GM23338 (cell line): ENCODE measurements around the gene TMEM178A. TPM values are rescaled to one million over a fixed set of nuclear protein-coding genes. Genes with fewer than 3 reads are reported as not detected.

Experiments used
- ATAC-seq: fragments of 200-7000 bp; cut with Tn5 transposase; 3 replicates; pipeline ENCODE4 v1.9.1; 2020
- DNase-seq: peaks from one replicate; pipeline ENCODE4 v3.0.0-alpha.2; 2015; ENCODE audit warnings: low spot score
- H2AFZ ChIP-seq: fragments of 200-600 bp; sonication (generic); 2 replicates; pipeline ENCODE4 v1.8.0; 2016; ENCODE audit warnings: antibody characterized with exemption, mild to moderate bottlenecking, moderate library complexity
- H3F3A ChIP-seq: fragments of 200-600 bp; sonication (generic); replicated peaks from 2 replicates; pipeline ENCODE4 v1.8.0; 2017; ENCODE audit warnings: antibody characterized with exemption, mixed run types, low read depth
- H3K27ac ChIP-seq: fragments of 200-600 bp; sonication (generic); 2 replicates; pipeline ENCODE4 v1.6.1; 2016; ENCODE audit warnings: low read depth
- H3K27me3 ChIP-seq: fragments of 200-600 bp; sonication (generic); 2 replicates; pipeline ENCODE4 v1.8.0; 2016; ENCODE audit warnings: mild to moderate bottlenecking, mixed run types, moderate library complexity; ENCODE audit not compliant: insufficient read depth
- H3K36me3 ChIP-seq: fragments of 200-600 bp; sonication (generic); 2 replicates; pipeline ENCODE4 v1.8.0; 2016; ENCODE audit warnings: mild to moderate bottlenecking; ENCODE audit not compliant: insufficient read depth
- H3K4me1 ChIP-seq: fragments of 200-600 bp; sonication (generic); 2 replicates; pipeline ENCODE4 v1.8.0; 2016; ENCODE audit warnings: mild to moderate bottlenecking, moderate library complexity; ENCODE audit not compliant: insufficient read depth
- H3K4me2 ChIP-seq: fragments of 200-600 bp; sonication (generic); 2 replicates; pipeline ENCODE4 v1.7.1; 2017; ENCODE audit warnings: mixed run types
- H3K4me3 ChIP-seq: fragments of 200-600 bp; sonication (generic); 2 replicates; pipeline ENCODE4 v1.6.1; 2016; ENCODE audit warnings: mixed run types
- H3K79me2 ChIP-seq: fragments of 200-600 bp; sonication (generic); replicated peaks from 2 replicates; pipeline ENCODE4 v1.8.0; 2017; ENCODE audit warnings: mild to moderate bottlenecking; ENCODE audit not compliant: insufficient read depth
- H3K9me2 ChIP-seq: fragments of 200-600 bp; sonication (generic); 2 replicates; pipeline ENCODE4 v1.8.0; 2017; ENCODE audit not compliant: insufficient read depth
- H4K20me1 ChIP-seq: fragments of 200-600 bp; sonication (generic); replicated peaks from 2 replicates; pipeline ENCODE4 v1.8.0; 2017; ENCODE audit warnings: mild to moderate bottlenecking; ENCODE audit not compliant: insufficient read depth
- H3K27ac Mint-ChIP-seq: 2 replicates; pipeline ENCODE4 v1.8.0; 2020; ENCODE audit warnings: inconsistent platforms, mild to moderate bottlenecking, moderate library complexity, mixed read lengths
- H3K27me3 Mint-ChIP-seq: 3 replicates; pipeline ENCODE4 v1.8.0; 2022; ENCODE audit warnings: low read depth, mild to moderate bottlenecking, moderate library complexity, mixed read lengths, inconsistent platforms; ENCODE audit not compliant: insufficient read depth, poor library complexity
- H3K36me3 Mint-ChIP-seq: 3 replicates; pipeline ENCODE4 v1.8.0; 2021; ENCODE audit warnings: low read depth, mild to moderate bottlenecking, inconsistent platforms, moderate library complexity, mixed read lengths
- H3K4me1 Mint-ChIP-seq: 3 replicates; pipeline ENCODE4 v1.8.0; 2020; ENCODE audit warnings: mild to moderate bottlenecking, inconsistent platforms, mixed read lengths
- H3K4me3 Mint-ChIP-seq: 3 replicates; pipeline ENCODE4 v1.8.0; 2021; ENCODE audit warnings: moderate library complexity, mild to moderate bottlenecking, inconsistent platforms, mixed read lengths
- H3K9me3 Mint-ChIP-seq: 3 replicates; pipeline ENCODE4 v1.8.0; 2020; ENCODE audit warnings: moderate library complexity, mild to moderate bottlenecking, inconsistent platforms, mixed read lengths
- CREB1 ChIP-seq: fragments of 250-450 bp; sonication (Bioruptor Pico); IDR thresholded peaks from 2 replicates; pipeline ENCODE4 v1.5.0; 2020; ENCODE audit warnings: low read depth, mild to moderate bottlenecking, moderate library complexity
- EZH2 ChIP-seq: fragments of 200-600 bp; sonication (generic); IDR thresholded peaks from one replicate; pipeline ENCODE4 v1.8.0; 2017; ENCODE audit warnings: antibody characterized with exemption, mild to moderate bottlenecking, low read depth; ENCODE audit not compliant: unreplicated experiment
- EZH2phosphoT487 ChIP-seq: fragments of 200-600 bp; sonication (generic); IDR thresholded peaks from one replicate; pipeline ENCODE4 v1.8.1; 2018; ENCODE audit warnings: antibody characterized with exemption; ENCODE audit not compliant: unreplicated experiment
- JUNB ChIP-seq: IDR thresholded peaks from one replicate; pipeline ENCODE4 v1.6.1; 2016; ENCODE audit warnings: antibody characterized with exemption; ENCODE audit not compliant: unreplicated experiment
- NANOG ChIP-seq: IDR thresholded peaks from 2 replicates; pipeline ENCODE4 v1.6.1; 2016; ENCODE audit warnings: antibody characterized with exemption, borderline replicate concordance
- POLR2AphosphoS5 ChIP-seq: IDR thresholded peaks from 2 replicates; pipeline ENCODE4 v1.6.1; 2016; ENCODE audit warnings: antibody characterized with exemption, low read depth
- STAT1 ChIP-seq: IDR thresholded peaks from one replicate; pipeline ENCODE4 v1.6.1; 2016; ENCODE audit warnings: antibody characterized with exemption; ENCODE audit not compliant: unreplicated experiment
- ZNF114 ChIP-seq: fragments of 250-450 bp; sonication (Bioruptor Pico); IDR thresholded peaks from 2 replicates; pipeline ENCODE4 v1.5.0; 2020; ENCODE audit warnings: mild to moderate bottlenecking, moderate library complexity
- ZNF331 ChIP-seq: fragments of 250-450 bp; sonication (Bioruptor Pico); IDR thresholded peaks from 2 replicates; pipeline ENCODE4 v1.5.0; 2020; ENCODE audit warnings: low read depth, mild to moderate bottlenecking, moderate library complexity
- polyA plus RNA-seq: library from polyadenylated mRNA; unstranded; fragments of >200 nt; fragmentation: Nextera tagmentation; extraction: Ambion mirVana; gene quantifications from 2 replicates; pipeline ENCODE4 v1.2.1, GENCODE V29; 2016
- total RNA-seq: library from RNA; depleted of rRNA; stranded (reverse); fragments of >200 nt; shearing (Covaris generic); gene quantifications from 2 replicates; pipeline ENCODE4 v1.2.3, GENCODE V29; 2014
- TF ChIP-seq, protein P1 (sequence below): fragments of 250-450 bp; sonication (Bioruptor Pico); IDR thresholded peaks from 2 replicates; pipeline ENCODE4 v1.5.0; 2020; ENCODE audit warnings: mild to moderate bottlenecking, moderate library complexity
- TF ChIP-seq, protein P2 (sequence below): IDR thresholded peaks from 2 replicates; pipeline ENCODE4 v1.6.1; 2016; ENCODE audit warnings: antibody characterized with exemption
- TF ChIP-seq, protein P3 (sequence below), 2 experiments: fragments of 200-600 bp in 1 of 2; sonication (generic) in 1 of 2; conservative IDR thresholded peaks; 2 replicates each; pipeline versions ENCODE4 v1.5.1 to v1.6.1; 2016 to 2017; ENCODE audit warnings: antibody characterized with exemption in 2 of 2, low read depth in 2 of 2, mild to moderate bottlenecking in 2 of 2, moderate library complexity in 1 of 2
- TF ChIP-seq, protein P4 (sequence below): IDR thresholded peaks from one replicate; pipeline ENCODE4 v1.6.1; 2018; ENCODE audit warnings: antibody characterized with exemption; ENCODE audit not compliant: unreplicated experiment

TMEM178A gene
- total and polyA plus RNA-seq, 2 experiments from 2014 or later: 10.3 to 12.3 TPM

DNA sequence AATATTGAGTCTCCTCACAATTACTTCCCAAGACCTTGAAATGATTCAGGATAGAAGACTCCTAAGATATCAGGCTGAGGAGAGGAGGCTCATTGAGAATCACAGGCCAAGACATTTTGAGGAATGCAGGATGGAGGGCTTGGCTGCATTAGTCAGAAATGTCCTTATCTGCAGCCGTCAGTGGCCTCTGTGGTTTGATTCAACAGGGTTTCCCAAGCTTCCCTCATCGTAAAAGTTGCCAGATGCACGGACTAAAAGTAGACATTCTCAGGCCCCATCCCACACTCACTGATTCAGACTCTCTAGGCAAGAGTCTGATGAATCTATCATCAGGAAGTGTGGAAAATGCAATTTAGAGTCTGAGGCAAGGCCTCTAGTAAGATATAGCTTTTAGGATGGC, 34.0 kb upstream of the TMEM178A start:
- Histone ChIP-seq H3F3A (no peaks in the 10 kb centered on the region), H4K20me1 (no peaks in the 10 kb centered on the region), H3K4me1 (no peaks in the 10 kb centered on the region), H3K27ac (no peak overlapping the region), H3K4me2 (no peak overlapping the region), H2AFZ (no peak overlapping the region; the same call in 1 of the 2 replicates), H3K27me3 (no peaks in the 10 kb centered on the region), H3K9me2 (no peaks in the 10 kb centered on the region; the same call in 1 of the 2 replicates), H3K4me3 (no peak overlapping the region), H3K79me2 (no peaks in the 10 kb centered on the region), H3K36me3 (no peaks in the 10 kb centered on the region)
- peaks cover 15% of the 10 kb centered on the region; the same call in 2 of the 3 replicates for H3K9me3 Mint-ChIP-seq
- no peaks in the 10 kb centered on the region for H3K27me3 Mint-ChIP-seq
- H3K4me1 Mint-ChIP-seq: no peaks in the 10 kb centered on the region
- TF ChIP-seq EZH2phosphoT487 (no peak), CREB1 (CRISPR knock-in tag) (no peak), ZNF114 (CRISPR knock-in tag) (no peak), POLR2AphosphoS5 (no peak), EZH2 (no peak), STAT1 (no peak), JUNB (no peak), ZNF331 (CRISPR knock-in tag) (no peak), NANOG (no peak)
- TF ChIP-seq, protein P1, sequence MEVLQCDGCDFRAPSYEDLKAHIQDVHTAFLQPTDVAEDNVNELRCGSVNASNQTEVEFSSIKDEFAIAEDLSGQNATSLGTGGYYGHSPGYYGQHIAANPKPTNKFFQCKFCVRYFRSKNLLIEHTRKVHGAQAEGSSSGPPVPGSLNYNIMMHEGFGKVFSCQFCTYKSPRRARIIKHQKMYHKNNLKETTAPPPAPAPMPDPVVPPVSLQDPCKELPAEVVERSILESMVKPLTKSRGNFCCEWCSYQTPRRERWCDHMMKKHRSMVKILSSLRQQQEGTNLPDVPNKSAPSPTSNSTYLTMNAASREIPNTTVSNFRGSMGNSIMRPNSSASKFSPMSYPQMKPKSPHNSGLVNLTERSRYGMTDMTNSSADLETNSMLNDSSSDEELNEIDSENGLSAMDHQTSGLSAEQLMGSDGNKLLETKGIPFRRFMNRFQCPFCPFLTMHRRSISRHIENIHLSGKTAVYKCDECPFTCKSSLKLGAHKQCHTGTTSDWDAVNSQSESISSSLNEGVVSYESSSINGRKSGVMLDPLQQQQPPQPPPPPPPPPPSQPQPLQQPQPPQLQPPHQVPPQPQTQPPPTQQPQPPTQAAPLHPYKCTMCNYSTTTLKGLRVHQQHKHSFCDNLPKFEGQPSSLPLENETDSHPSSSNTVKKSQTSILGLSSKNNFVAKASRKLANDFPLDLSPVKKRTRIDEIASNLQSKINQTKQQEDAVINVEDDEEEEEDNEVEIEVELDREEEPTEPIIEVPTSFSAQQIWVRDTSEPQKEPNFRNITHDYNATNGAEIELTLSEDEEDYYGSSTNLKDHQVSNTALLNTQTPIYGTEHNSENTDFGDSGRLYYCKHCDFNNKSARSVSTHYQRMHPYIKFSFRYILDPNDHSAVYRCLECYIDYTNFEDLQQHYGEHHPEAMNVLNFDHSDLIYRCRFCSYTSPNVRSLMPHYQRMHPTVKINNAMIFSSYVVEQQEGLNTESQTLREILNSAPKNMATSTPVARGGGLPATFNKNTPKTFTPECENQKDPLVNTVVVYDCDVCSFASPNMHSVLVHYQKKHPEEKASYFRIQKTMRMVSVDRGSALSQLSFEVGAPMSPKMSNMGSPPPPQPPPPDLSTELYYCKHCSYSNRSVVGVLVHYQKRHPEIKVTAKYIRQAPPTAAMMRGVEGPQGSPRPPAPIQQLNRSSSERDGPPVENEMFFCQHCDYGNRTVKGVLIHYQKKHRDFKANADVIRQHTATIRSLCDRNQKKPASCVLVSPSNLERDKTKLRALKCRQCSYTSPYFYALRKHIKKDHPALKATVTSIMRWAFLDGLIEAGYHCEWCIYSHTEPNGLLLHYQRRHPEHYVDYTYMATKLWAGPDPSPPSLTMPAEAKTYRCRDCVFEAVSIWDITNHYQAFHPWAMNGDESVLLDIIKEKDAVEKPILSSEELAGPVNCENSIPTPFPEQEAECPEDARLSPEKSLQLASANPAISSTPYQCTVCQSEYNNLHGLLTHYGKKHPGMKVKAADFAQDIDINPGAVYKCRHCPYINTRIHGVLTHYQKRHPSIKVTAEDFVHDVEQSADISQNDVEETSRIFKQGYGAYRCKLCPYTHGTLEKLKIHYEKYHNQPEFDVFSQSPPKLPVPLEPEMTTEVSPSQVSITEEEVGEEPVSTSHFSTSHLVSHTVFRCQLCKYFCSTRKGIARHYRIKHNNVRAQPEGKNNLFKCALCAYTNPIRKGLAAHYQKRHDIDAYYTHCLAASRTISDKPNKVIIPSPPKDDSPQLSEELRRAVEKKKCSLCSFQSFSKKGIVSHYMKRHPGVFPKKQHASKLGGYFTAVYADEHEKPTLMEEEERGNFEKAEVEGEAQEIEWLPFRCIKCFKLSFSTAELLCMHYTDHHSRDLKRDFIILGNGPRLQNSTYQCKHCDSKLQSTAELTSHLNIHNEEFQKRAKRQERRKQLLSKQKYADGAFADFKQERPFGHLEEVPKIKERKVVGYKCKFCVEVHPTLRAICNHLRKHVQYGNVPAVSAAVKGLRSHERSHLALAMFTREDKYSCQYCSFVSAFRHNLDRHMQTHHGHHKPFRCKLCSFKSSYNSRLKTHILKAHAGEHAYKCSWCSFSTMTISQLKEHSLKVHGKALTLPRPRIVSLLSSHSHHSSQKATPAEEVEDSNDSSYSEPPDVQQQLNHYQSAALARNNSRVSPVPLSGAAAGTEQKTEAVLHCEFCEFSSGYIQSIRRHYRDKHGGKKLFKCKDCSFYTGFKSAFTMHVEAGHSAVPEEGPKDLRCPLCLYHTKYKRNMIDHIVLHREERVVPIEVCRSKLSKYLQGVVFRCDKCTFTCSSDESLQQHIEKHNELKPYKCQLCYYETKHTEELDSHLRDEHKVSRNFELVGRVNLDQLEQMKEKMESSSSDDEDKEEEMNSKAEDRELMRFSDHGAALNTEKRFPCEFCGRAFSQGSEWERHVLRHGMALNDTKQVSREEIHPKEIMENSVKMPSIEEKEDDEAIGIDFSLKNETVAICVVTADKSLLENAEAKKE (CRISPR knock-in tag): no peak
- TF ChIP-seq, protein P2, sequence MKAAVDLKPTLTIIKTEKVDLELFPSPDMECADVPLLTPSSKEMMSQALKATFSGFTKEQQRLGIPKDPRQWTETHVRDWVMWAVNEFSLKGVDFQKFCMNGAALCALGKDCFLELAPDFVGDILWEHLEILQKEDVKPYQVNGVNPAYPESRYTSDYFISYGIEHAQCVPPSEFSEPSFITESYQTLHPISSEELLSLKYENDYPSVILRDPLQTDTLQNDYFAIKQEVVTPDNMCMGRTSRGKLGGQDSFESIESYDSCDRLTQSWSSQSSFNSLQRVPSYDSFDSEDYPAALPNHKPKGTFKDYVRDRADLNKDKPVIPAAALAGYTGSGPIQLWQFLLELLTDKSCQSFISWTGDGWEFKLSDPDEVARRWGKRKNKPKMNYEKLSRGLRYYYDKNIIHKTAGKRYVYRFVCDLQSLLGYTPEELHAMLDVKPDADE: no peak
- TF ChIP-seq, protein P3, sequence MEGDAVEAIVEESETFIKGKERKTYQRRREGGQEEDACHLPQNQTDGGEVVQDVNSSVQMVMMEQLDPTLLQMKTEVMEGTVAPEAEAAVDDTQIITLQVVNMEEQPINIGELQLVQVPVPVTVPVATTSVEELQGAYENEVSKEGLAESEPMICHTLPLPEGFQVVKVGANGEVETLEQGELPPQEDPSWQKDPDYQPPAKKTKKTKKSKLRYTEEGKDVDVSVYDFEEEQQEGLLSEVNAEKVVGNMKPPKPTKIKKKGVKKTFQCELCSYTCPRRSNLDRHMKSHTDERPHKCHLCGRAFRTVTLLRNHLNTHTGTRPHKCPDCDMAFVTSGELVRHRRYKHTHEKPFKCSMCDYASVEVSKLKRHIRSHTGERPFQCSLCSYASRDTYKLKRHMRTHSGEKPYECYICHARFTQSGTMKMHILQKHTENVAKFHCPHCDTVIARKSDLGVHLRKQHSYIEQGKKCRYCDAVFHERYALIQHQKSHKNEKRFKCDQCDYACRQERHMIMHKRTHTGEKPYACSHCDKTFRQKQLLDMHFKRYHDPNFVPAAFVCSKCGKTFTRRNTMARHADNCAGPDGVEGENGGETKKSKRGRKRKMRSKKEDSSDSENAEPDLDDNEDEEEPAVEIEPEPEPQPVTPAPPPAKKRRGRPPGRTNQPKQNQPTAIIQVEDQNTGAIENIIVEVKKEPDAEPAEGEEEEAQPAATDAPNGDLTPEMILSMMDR (conservative IDR thresholded peaks at IDR 0.05; ENCODE audit: low read depth in 2 of 2): no peak
- TF ChIP-seq, protein P4, sequence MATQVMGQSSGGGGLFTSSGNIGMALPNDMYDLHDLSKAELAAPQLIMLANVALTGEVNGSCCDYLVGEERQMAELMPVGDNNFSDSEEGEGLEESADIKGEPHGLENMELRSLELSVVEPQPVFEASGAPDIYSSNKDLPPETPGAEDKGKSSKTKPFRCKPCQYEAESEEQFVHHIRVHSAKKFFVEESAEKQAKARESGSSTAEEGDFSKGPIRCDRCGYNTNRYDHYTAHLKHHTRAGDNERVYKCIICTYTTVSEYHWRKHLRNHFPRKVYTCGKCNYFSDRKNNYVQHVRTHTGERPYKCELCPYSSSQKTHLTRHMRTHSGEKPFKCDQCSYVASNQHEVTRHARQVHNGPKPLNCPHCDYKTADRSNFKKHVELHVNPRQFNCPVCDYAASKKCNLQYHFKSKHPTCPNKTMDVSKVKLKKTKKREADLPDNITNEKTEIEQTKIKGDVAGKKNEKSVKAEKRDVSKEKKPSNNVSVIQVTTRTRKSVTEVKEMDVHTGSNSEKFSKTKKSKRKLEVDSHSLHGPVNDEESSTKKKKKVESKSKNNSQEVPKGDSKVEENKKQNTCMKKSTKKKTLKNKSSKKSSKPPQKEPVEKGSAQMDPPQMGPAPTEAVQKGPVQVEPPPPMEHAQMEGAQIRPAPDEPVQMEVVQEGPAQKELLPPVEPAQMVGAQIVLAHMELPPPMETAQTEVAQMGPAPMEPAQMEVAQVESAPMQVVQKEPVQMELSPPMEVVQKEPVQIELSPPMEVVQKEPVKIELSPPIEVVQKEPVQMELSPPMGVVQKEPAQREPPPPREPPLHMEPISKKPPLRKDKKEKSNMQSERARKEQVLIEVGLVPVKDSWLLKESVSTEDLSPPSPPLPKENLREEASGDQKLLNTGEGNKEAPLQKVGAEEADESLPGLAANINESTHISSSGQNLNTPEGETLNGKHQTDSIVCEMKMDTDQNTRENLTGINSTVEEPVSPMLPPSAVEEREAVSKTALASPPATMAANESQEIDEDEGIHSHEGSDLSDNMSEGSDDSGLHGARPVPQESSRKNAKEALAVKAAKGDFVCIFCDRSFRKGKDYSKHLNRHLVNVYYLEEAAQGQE: no peak
- H3K27ac Mint-ChIP-seq: no peak overlapping the region
- ATAC-seq: no peak
- DNase-seq: no peak
- H3K36me3 Mint-ChIP-seq: peaks cover 6% of the 10 kb centered on the region; the same call in 2 of the 3 replicates
- no peak overlapping the region for H3K4me3 Mint-ChIP-seq
